Measurements from ENCODE around the gene NCL.

- TF ChIP-seq CTCF (IDR thresholded peaks at IDR 0.05; ENCODE audit: low read depth, low read length, poor library complexity, severe bottlenecking) (no peak), EZH2phosphoT487 (IDR thresholded peaks at IDR 0.05; ENCODE audit: borderline replicate concordance, low read length) (no peak)
Measured at GRCh38 chr2:231467016-231467545, 2.8 kb upstream of the NCL start.

Measured in DOHH2 (cell line).